HG03064 (cell line): ENCODE data around the gene EVA1C.
"Not testable (repeated sequence)": the region's sequence is repeated elsewhere in the genome, so short reads cannot be mapped to it uniquely, and the experiment has no call there.

ENCODE experiments used
- ATAC-seq: cut with Tn5 transposase; IDR thresholded peaks from one replicate; pipeline ENCODE4 v1.9.1; 2021; ENCODE audit warnings: low read depth; ENCODE audit not compliant: unreplicated experiment

EVA1C gene

DNA sequence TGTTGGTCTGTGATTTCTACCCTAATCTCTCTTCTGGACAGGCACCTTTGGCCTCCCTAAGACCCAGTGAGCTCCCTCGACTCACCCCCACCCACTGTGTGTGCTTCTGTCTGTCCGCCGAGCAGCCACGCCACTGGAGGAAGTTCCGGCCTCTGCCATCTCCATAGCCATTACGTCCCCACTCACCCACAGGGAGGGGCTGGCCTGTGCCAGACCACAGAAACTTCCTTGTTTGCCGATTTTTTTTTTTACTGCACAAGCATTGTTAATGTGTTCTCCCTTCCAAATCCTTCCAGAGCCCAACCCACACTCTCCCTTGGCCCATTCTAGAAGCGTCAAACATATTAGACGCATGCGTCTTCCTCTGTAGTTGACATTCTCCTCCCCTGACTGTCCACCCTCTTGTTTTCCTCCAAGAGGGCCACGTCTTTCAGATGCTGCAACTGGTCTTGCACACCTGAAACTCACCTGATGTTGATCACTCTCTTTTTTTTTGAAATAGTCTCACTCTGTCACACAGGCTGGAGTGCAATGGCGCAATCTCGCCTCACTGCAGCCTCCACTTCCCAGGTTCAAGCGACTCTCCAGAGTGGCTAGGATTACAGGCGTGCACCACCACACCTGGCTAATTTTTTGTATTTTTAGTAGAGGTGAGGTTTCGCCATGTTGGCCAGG, 72.3 kb downstream of the EVA1C start:
- no peak for ATAC-seq

DNA sequence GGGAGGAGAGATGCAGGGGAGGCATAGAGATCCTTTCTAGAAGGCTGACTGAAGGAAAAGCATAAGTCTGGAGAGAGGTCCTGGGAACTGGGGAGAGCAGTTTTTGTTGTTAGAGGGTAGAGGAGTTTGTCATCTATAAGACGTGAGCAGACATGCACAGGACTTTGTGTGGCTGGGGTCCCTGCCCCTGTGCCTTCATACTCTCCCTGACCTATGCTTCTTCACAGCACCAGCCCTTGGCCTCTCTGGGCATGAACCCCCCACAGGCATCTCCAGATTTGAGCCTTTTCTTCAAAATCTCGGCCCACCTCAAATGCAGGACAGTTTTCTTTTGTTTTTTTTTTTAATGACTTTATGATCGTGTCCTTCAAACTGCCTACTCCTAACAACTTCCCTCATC, 79.9 kb downstream of the EVA1C start:
- ATAC-seq, result no peak

- ATAC-seq, result no peak
Measured at GRCh38 chr21:32494934-32495709, 82.6 kb downstream of the EVA1C start.

- no peak for ATAC-seq
Measured at GRCh38 chr21:32496568-32496967, 84.1 kb downstream of the EVA1C start.

DNA sequence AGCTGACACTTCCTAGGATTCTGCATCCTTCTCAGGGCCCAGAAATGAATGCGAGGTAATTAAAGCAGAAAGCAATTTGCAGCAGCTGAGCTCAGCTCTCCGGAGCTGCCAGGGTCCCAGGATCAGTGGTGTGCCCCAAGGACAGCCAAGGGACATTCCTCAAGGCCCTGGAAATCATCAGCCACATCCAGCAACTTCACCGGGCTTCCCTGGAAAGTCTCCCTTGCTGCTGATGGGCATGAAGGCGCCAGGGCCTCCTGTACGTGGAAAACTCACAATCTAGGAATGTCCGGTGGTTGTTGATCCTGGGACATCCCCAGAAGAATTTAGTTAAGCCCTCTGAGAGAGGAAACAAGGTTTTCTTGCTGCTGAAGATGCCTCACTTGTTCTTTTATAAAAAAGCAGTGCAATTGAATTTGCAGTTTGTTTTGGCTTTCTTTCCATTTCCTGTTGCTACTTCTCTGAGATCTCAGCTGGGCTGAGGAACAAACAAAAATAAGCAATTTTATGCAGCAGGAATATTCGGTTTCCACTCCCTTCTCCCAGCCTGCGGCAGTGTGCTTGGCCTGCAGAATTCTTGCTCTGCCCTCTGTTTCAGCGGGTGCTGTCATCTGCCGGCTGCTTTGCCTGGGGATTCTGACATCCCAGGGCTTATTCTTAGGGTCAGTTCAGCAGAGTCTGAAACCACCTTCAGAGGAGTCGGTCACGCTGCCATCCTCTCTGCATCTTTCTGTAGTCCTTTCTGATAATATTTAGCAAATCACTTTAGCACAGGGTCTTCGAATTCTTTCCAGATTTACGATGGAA, 86.9 kb downstream of the EVA1C start:
- no peak for ATAC-seq

DNA sequence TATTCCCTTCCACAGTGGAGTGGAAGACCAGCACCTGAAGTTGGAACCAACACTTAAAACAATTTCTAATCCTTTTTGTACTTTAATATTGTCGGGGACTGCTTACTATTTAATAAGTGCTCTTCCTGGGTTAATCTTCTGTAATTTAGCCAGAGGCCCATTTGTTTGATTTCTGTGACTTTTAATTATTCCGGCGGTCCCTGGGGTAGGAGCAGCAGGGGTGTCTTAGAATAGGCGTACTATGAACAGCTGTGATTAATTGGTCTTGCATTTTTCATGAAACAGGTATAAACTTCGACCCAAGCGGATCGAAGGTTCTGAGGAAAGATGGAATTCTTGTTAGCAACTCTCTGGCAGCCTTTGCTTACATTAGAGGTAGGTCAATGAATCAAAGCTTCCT, 91.1 kb downstream of the EVA1C start:
- not testable (repeated sequence) for ATAC-seq

- not testable (repeated sequence) for ATAC-seq
Measured at GRCh38 chr21:32505767-32506166, 93.3 kb downstream of the EVA1C start.

DNA sequence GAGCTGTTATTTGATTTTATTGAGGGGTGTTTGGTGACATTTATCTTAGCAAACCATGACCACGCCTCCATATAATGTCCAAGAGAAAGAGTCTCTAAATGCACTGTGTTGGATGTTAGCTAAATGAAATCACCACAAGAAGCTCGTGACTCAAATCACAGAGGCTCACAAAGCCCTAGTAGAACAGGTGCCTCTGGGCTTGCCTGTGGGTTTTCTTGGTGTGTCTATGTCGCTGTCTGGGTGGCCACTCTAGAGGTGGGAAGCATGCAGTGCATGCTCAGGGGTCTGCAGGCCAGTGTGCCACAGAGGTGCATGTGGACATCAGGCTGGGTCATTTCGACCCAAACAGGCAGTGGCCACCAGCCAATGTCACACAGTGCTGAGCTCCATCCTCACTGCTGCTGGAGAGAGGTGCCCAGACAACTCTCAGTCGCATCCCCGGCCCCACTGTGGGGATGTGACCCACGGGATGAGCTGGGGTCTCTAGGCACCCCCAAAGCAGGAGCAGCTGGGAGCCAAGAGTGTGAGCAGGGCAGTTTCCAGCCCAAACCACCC, 94.0 kb downstream of the EVA1C start:
- ATAC-seq, result not testable (repeated sequence)

- ATAC-seq, result no peak
Measured at GRCh38 chr21:32507342-32507919, 94.9 kb downstream of the EVA1C start.

- ATAC-seq, result not testable (repeated sequence)
Measured at GRCh38 chr21:32508036-32508435, 95.5 kb downstream of the EVA1C start.

DNA sequence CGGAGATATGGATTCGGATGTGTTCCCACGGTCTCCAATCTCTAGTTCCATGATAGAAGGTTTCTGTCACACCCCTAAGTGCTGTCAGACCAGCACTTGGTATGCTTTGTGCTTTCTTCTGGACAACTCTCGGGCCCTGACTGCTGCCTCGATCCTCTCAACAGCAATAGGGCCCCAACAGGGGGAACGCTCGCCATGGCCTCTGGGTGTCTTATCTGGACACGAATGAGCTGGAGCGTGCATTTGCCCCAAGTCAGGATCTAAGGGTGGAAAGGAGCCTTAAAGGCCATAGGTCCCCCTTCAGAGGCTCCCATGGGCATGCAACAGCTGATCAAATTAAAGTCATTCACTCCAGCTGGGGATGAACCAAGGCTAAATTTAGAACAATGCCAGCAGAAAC, 96.1 kb downstream of the EVA1C start:
- ATAC-seq, result no peak

GRCh38 chr21:32508975-32509374, 96.5 kb downstream of the EVA1C start:
- ATAC-seq, result not testable (repeated sequence)

DNA sequence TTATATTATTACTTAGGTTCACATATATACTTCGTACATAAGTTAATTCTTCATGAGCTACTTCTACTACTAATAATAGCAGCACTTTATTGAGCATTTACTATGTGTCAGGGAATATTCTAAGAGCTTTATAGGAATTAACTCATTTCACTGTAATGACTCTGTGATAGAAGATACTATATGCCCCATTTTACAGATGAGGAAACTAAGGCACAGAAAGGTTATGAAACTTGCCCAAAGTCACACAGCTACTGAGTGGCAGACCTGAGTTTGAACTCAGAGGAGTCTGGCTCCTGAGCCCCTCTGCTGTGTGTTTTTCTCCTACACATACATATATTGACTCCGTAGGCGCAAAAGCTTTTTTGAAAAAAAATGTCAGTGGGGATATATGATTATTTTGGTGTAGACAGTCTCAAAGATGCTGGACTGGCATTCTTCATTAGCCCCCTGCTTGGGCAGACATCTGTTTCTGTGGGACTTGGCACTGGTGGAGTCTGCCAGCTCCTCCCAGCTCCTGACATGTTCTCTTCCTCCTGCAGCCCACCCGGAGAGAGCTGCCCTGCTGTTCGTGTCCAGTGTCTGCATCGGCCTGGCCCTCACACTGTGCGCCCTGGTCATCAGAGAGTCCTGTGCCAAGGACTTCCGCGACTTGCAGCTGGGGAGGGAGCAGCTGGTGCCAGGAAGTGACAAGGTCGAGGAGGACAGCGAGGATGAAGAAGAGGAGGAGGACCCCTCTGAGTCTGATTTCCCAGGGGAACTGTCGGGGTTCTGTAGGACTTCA, 102.0 kb downstream of the EVA1C start:
- ATAC-seq, result no peak

GRCh38 chr21:32515874-32516273, 103.4 kb downstream of the EVA1C start:
- no peak for ATAC-seq

DNA sequence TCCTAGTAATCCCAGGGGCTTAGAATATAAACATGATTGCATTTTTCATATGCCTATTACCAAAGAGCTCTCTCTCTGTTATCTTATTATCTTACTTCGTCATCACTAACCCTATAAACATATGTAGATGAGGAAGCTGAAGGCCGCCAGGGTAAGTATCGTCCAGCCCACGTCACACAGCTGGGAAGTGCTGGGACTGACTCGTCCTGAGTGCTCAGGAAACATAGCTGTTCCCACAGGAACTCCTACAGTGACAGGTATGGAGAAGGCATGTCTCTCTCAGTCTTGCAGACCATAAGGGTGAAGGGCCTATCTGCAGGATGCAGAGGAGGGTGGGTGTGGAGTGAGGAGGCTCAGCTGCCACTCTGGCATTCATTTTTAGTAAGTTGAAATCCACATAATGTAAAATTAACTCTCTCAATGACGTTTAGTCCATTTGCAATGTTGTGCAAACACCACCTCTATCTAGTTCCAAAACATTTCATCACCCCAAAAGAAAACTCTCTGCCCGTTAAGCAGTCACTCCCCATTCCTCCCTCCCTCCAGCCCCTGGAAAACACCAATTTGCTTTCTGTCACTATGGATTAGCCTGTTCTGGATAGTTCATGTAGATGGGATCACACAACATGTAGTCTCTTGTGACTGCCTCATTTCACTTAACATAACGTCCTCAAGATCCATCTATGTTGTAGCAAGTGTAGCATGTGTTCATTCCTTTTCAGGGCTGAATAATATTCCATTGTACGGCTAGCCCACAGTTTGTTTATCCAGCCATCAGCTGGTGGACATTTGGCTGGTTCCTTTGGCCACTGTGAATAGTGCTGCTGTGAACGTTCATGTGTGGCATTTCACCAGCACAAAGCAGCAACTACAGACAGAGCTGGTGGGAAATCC, 104.5 kb downstream of the EVA1C start:
- ATAC-seq, result no peak

- no peak for ATAC-seq
Measured at GRCh38 chr21:32519945-32520874, 107.7 kb downstream of the EVA1C start.

DNA sequence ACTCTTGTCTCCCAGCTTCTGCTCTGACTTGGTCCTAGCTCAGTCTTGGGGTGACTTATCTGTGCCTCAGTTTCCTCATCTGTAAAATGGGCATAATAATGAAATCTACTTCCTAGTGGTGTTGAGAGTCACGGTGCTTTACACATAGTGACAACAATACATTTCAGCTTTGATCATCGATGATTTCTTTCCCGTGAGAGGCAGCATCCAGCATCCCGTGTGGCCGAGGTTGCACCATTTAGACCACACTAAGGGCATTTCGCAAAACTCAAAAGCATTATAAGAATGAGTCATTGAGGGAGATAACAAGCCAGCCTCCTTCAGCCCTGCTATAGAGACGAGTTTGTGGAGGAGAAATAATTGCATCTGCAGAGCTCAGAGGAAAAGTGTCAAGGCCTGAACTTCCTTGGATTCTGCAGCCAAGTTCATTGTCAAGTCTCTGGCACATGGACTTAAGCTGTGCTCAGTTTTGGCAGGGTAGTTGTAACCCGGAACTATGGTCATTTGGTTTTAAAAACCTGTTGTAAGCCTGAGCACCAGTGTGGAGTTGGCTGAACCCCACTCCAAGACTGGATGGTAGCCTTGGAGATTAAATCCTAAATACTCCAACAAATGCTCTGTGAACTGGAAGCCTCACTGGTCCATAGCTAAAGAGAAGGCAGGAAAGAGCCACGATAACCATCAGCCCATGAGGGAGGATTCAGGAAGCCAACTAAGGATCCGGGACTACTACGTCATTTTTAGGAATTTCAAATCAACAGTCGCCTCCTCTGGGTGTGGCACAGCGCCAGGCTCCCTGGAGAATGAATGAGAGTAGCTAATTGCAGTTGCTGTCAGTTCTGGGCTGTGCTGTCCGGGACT, 108.6 kb downstream of the EVA1C start:
- ATAC-seq, result no peak
